Gastrocnemius medialis (tissue), 4 donors: ENCODE data around the gene ASB15. TPM values are rescaled to one million over a fixed set of nuclear protein-coding genes. Genes with fewer than 3 reads are reported as not detected.

Experiments
- ATAC-seq, 2 donors: fragments of 150-250 bp; one replicate each; pipeline ENCODE4 v1.9.1; 2016
- DNase-seq, 2 donors: peaks; one replicate each; pipeline ENCODE4 v3.0.0-alpha.2; 2019
- H3K27ac ChIP-seq, 4 donors: fragments of 200-600 bp; sonication (generic); 1 replicate in 1 of 4; 2 replicates in 3 of 4; pipeline ENCODE4 v1.5.1; 2016 to 2018; ENCODE audit warnings: mild to moderate bottlenecking in 2 of 4, moderate library complexity in 1 of 4
- H3K27me3 ChIP-seq, 3 donors: fragments of 200-600 bp; sonication (generic) in 2 of 3; 1 replicate in 1 of 3; 2 replicates in 2 of 3; pipeline versions ENCODE4 v1.5.1 to v1.6.0; 2016 to 2019; ENCODE audit warnings: mild to moderate bottlenecking in 1 of 3, moderate library complexity in 1 of 3
- H3K36me3 ChIP-seq, 2 donors: fragments of 200-600 bp; sonication (generic) in 1 of 2; one replicate each; pipeline ENCODE4 v1.5.1; 2017 to 2018
- H3K4me1 ChIP-seq, 2 donors: fragments of 200-600 bp; sonication (generic) in 1 of 2; one replicate each; pipeline ENCODE4 v1.5.1; 2016 to 2017; ENCODE audit warnings: mild to moderate bottlenecking in 2 of 2
- H3K4me3 ChIP-seq, 4 donors: fragments of 200-600 bp; sonication (generic) in 3 of 4; 1 replicate in 1 of 4; 2 replicates in 3 of 4; pipeline ENCODE4 v1.5.1; 2016 to 2019; ENCODE audit warnings: mild to moderate bottlenecking in 2 of 4
- H3K9me3 ChIP-seq, 3 donors: fragments of 200-600 bp; sonication (generic) in 2 of 3; 1 replicate in 1 of 3; 2 replicates in 2 of 3; pipeline ENCODE4 v1.5.1; 2016 to 2019
- CTCF ChIP-seq, 5 experiments: fragments of 450-650 bp in 3 of 5; fragments of 200-600 bp in 2 of 5; sonication (generic) in 2 of 5; IDR thresholded peaks in 4 of 5; conservative IDR thresholded peaks in 1 of 5; 1 replicate in 4 of 5; 2 replicates in 1 of 5; pipeline ENCODE4 v1.5.1; 2016 to 2019; ENCODE audit warnings: antibody characterized with exemption in 5 of 5, mild to moderate bottlenecking in 3 of 5, moderate library complexity in 3 of 5
- POLR2A ChIP-seq, 2 donors: fragments of 450-650 bp; IDR thresholded peaks; one replicate each; pipeline ENCODE4 v1.6.1; 2017; ENCODE audit warnings: antibody characterized with exemption in 2 of 2, mild to moderate bottlenecking in 2 of 2, moderate library complexity in 2 of 2
- in situ Hi-C, 4 donors: fragments of 200-750 bp; cut with MboI; loops; one replicate each; pipeline versions ENCODE4 v1.15.0 to v1.8.0; 2017; ENCODE audit warnings: low sequenced_read_pairs in 4 of 4
- intact Hi-C: fragments of 100-400 bp; cut with DNase I; formaldehyde crosslinking; loops from one replicate; pipeline ENCODE4 v1.15.1; 2023; ENCODE audit warnings: low total_unique reads
- total RNA-seq, 4 donors: library from RNA; depleted of rRNA; stranded (reverse); fragments of >200 nt; gene quantifications; one replicate each; pipeline versions ENCODE4 v1.1.0 to v1.2.3, GENCODE V29; 2016

ASB15 gene
- total RNA-seq, 4 donors from 2014 or later, result 5.3 to 26.0 (median 10.4) TPM

GRCh38 chr7:123641901-123642300 is 40.3 kb downstream of the ASB15 start:
- TF ChIP-seq CTCF (IDR thresholded peaks at IDR 0.05 in 4 of 5, conservative IDR thresholded peaks at IDR 0.05 in 1 of 5), result no peak
- TF ChIP-seq POLR2A (IDR thresholded peaks at IDR 0.05), result peak in 1 of 2 donors; percentile 35
- in situ Hi-C loops, result no loop called here
- Histone ChIP-seq H3K27ac (peak overlapping the region; percentile 82 to 96 (median 87)), H3K27me3 (no peaks in the 10 kb centered on the region), H3K4me3 (peak overlapping the region in 1 of 4 donors; percentile 7), H3K4me1 (peaks cover 72 to 73% of the 10 kb centered on the region in 2 donors), H3K36me3 (no peaks in the 10 kb centered on the region), H3K9me3 (no peaks in the 10 kb centered on the region)
- peak; percentile 54 to 70 for DNase-seq
- intact Hi-C loops, result loop anchor here (2.0 to 5.0 kb wide), 4 partner anchors 15 to 105 kb away; partner anchors contain the start of gene WASL
- ATAC-seq, result peak; percentile 31 to 50

DNA sequence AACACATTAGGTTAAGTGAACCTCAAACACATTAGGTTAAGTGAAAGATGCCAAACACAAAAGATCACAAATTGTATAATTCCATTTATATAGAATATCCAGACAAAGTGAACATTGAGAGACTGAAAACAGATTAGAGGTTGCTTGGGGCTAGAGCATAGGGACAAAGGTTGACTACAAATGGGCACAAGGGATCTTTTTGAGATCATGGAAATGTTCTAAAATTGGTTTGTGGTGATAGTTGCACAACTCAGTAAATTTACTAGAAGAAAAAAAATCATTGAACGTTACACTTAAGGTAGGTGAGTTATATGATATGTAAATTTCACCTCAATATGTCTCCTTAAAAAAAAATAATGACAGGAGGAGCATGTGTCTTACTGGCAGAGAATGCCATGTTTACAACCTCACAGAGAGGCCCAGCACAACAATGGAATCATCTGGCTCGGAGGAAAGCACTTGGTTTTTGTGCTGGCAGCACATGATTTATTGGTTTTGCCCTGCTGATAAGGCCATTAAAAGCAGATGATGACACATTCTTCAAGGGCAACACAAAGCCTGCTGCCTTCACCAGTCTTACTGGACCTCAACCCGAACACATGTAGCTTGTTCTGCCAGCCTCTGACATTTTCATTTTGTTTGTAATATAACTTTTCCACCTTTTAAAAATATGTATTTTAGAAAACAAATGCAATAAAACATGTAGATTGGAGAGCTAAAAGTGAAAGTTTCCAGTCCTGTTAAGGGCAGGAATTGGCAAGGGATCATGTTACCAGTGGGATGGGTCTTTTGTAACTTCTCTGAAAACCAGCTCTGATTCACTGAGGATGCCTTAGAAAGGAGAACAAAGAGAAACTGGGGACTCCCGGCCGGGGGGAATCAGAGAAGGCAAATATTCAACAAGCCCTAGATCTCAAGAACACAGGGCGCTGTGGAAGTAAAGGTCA is 42.1 kb downstream of the ASB15 start:
- in situ Hi-C loops, result no loop called here

DNA sequence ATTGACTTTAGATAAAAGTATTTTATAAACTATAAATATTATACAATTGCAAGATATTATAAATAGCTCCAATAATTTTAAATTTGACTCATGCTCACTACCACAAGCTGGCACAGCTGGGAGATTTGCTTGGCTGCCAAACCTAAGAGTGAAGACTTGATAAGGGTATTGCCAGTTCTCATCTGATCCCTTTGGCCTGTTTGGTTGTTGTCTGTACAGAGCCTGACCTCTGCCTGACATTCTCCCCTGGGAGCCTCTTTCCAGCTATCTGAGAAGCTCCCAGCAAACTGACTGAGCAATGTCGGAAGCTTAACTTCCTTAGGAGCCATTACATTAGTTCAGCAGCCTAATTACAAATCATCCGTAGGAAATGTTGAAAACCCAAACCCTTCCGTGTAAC is 43.9 kb downstream of the ASB15 start:
- Histone ChIP-seq H3K27me3 (no peaks in the 10 kb centered on the region), H3K4me1 (peaks cover 67 to 74% of the 10 kb centered on the region in 2 donors), H3K27ac (peak overlapping the region; percentile 82 to 96 (median 87)), H3K36me3 (no peaks in the 10 kb centered on the region), H3K4me3 (peak overlapping the region in 3 of 4 donors; percentile 24 to 46 (median 31)), H3K9me3 (no peaks in the 10 kb centered on the region)
- in situ Hi-C loops (no loop called here), intact Hi-C loops (no loop called here)
- peak; percentile 84 to 85 for DNase-seq
- no peak for TF ChIP-seq CTCF (IDR thresholded peaks at IDR 0.05 in 4 of 5, conservative IDR thresholded peaks at IDR 0.05 in 1 of 5)
- TF ChIP-seq POLR2A (IDR thresholded peaks at IDR 0.05), result no peak
- ATAC-seq, result peak; percentile 76 to 86

More for the DNA sequence above, 42.1 kb downstream of the ASB15 start:
- Histone ChIP-seq H3K9me3 (no peaks in the 10 kb centered on the region), H3K27me3 (no peaks in the 10 kb centered on the region), H3K4me3 (peak overlapping the region; percentile 23 to 46 (median 34)), H3K4me1 (peaks cover 69 to 76% of the 10 kb centered on the region in 2 donors), H3K27ac (peak overlapping the region; percentile 82 to 96 (median 87)), H3K36me3 (no peaks in the 10 kb centered on the region)
- TF ChIP-seq POLR2A (IDR thresholded peaks at IDR 0.05) (peak; percentile 51 to 80), CTCF (IDR thresholded peaks at IDR 0.05 in 4 of 5, conservative IDR thresholded peaks at IDR 0.05 in 1 of 5) (no peak)
- DNase-seq (peak; percentile 74 to 81), ATAC-seq (peak; percentile 62 to 72)
- intact Hi-C loops, result loop anchor here (2.0 to 5.0 kb wide), 4 partner anchors 13 to 104 kb away; partner anchors contain the start of gene WASL

GRCh38 chr7:123647106-123647730 is 45.6 kb downstream of the ASB15 start:
- in situ Hi-C loops, result no loop called here
- ATAC-seq, result no peak

More at GRCh38 chr7:123647106-123647730, 45.6 kb downstream of the ASB15 start:
- no peaks in the 10 kb centered on the region for H3K36me3 ChIP-seq
- DNase-seq, result no peak
- no peaks in the 10 kb centered on the region for H3K27me3 ChIP-seq
- H3K9me3 ChIP-seq, result no peaks in the 10 kb centered on the region
- H3K4me3 ChIP-seq, result no peak overlapping the region
- H3K27ac ChIP-seq, result peak overlapping the region; percentile 82 to 96 (median 87)
- no peak for TF ChIP-seq CTCF (IDR thresholded peaks at IDR 0.05 in 4 of 5, conservative IDR thresholded peaks at IDR 0.05 in 1 of 5)
- peak in 1 of 2 donors; percentile 10 for TF ChIP-seq POLR2A (IDR thresholded peaks at IDR 0.05)
- peaks cover 64 to 69% of the 10 kb centered on the region in 2 donors for H3K4me1 ChIP-seq
- intact Hi-C loops, result no loop called here
